ENCODE measurements around the gene SMPD3. TPM values are rescaled to one million over a fixed set of nuclear protein-coding genes. Genes with fewer than 3 reads are reported as not detected.
A peak's percentile ranks its signal among the peaks of the same experiment; 100 is the strongest.

Gene SMPD3
- total and polyA plus RNA-seq, 12 donors: 0.03 to 1.2 (median 0.22) TPM; not detected in 1

DNA sequence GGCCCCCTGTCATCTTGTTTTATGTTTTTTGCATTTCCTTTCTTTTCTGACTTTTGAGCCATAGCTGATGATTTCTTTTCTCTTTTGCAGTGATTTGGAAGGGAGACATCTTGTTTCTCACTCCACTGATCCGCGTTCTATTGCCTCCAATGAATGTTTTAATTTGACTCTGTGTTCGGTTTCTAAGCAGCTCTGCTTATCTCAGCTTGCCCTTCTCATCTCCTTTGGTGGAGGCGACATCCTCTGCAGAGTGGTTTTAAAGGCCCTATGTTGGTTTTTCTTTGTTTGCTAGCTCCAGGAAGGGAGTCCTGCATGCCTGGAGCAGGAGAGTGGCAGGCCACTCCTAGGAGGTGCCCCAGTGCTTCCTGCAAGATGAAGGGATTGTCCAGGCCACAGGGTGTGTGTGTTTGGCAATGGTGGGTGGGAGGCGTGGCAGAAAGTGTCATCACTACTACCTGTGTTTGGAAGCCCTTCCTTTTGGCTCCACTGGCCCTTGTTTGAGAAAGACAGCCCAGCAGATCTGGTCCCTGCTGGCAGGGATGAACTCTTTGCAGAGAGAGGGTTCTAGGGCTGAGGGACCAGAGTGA, 13.6 kb downstream of the SMPD3 start:
- intact Hi-C loops (cut with DNase I): no loop called here
- DNase-seq (no peak), ATAC-seq (no peak)
- Histone ChIP-seq H3K36me3 (no peaks in the 10 kb centered on the region), H3K4me3 (no peak overlapping the region), H3K4me1 (no peaks in the 10 kb centered on the region), H3K9me3 (peaks cover 0 to 7% (median 0%) of the 10 kb centered on the region in 11 donors), H3K27me3 (peaks cover 0 to 16% (median 6%) of the 10 kb centered on the region in 7 donors), H3K27ac (no peak overlapping the region)
- 38 to 52% methylated on average over 5 of the region's 5 CpGs for WGBS, 2 donors
- TF ChIP-seq, protein P1, sequence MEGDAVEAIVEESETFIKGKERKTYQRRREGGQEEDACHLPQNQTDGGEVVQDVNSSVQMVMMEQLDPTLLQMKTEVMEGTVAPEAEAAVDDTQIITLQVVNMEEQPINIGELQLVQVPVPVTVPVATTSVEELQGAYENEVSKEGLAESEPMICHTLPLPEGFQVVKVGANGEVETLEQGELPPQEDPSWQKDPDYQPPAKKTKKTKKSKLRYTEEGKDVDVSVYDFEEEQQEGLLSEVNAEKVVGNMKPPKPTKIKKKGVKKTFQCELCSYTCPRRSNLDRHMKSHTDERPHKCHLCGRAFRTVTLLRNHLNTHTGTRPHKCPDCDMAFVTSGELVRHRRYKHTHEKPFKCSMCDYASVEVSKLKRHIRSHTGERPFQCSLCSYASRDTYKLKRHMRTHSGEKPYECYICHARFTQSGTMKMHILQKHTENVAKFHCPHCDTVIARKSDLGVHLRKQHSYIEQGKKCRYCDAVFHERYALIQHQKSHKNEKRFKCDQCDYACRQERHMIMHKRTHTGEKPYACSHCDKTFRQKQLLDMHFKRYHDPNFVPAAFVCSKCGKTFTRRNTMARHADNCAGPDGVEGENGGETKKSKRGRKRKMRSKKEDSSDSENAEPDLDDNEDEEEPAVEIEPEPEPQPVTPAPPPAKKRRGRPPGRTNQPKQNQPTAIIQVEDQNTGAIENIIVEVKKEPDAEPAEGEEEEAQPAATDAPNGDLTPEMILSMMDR (IDR thresholded peaks at IDR 0.05): no peak

DNA sequence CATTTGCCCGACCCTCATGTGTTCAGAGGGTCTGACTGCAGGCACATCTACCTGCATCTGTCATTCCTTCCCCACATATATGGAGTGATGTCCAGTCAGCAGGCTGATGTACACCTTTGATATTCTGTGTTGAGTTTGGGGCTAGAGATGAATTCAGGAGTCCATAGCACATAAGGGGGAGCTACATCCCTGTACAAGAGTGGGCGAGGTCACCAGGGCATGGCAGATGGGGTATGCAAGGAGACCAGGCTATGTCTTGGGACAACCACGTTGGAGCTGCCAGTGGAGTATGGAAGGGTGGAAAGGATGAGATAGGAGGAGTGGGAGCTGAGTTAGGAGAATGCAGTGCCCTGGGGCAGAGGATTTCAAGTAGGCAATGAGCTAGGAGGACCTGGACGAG, 15.0 kb downstream of the SMPD3 start:
- no peaks in the 10 kb centered on the region for H3K36me3 ChIP-seq
- peaks cover 0 to 8% (median 3%) of the 10 kb centered on the region in 7 donors for H3K27me3 ChIP-seq
- TF ChIP-seq, protein P1 (IDR thresholded peaks at IDR 0.05): no peak
- no peaks in the 10 kb centered on the region for H3K4me1 ChIP-seq
- no peak overlapping the region for H3K4me3 ChIP-seq
- intact Hi-C loops (cut with DNase I): no loop called here
- no peak for DNase-seq
- H3K9me3 ChIP-seq: peaks cover 0 to 7% (median 0%) of the 10 kb centered on the region in 11 donors
- no peak for ATAC-seq
- H3K27ac ChIP-seq: no peak overlapping the region
- 84 to 88% methylated on average over 4 of the region's 4 CpGs for whole genome bisulfite sequencing, 2 donors

DNA sequence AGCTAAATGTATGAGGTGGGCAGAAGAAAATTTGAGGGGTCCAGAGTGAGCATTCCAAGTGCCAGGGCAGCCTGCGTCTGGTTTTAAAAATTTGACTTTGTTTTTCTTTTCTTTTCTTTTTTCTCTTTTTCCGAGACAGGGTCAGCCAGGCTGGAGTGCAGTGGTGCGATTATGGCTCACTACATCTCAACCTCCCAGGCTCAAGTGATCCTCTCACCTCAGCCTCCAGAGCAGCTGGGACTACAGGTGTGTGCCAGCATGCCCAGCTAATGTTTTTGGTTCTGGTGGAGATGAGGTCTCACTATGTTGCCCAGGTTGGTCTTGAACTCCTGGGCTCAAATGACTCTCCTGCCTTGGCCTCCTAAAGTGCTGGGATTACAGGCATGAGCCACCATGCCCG, 15.6 kb downstream of the SMPD3 start:
- WGBS, 2 donors: 91 to 95% methylated on average over 4 of the region's 4 CpGs
- TF ChIP-seq, protein P1 (IDR thresholded peaks at IDR 0.05): no peak
- Histone ChIP-seq H3K9me3 (peaks cover 0 to 7% (median 0%) of the 10 kb centered on the region in 11 donors), H3K4me1 (no peaks in the 10 kb centered on the region), H3K4me3 (no peak overlapping the region), H3K27ac (no peak overlapping the region), H3K36me3 (no peaks in the 10 kb centered on the region), H3K27me3 (peaks cover 0 to 1% (median 0%) of the 10 kb centered on the region in 7 donors)
- no peak for ATAC-seq
- no peak for DNase-seq
- intact Hi-C loops (cut with DNase I): no loop called here

DNA sequence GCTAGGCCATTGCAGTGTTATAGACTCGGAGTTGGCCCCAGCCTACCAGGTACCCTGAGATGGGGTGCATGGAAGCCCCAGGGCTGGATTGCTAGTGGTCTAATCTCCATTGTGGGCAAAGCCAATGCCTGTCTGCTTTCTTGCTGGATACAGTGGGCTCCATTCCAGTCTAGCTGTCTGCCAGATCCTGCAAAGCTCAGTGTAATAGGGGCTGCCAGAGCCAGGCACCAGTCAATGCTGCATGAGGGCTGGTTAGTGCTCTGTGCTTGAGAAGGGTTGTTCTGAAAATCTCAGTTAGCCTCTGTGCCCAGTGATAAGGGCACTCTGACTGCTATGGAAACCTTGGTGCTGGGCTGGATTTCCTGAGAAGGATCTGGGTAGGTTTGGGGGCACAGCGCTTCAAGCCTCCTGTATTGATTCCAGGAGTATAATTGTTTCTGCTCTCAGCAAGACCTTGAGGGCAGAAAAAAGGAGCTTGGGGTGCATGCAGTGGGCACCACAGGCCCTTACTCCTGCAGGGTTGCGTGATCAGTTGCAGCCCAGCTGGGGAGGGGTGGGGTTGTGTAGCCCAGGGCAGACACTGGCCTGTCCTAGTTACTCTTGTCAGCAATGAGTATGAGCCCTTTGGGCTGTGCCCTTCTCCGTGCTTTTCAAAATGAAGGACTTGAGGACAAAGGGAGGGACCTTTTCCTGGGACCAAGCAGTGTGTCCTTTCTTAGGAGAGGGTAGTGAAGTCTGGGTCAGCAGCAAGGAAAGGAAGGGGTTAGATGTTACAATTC, 19.0 kb downstream of the SMPD3 start:
- 69 to 72% methylated on average over 4 of the region's 4 CpGs for WGBS, 2 donors
- H3K27ac ChIP-seq: no peak overlapping the region
- H3K4me1 ChIP-seq: peaks cover 0 to 4% (median 0%) of the 10 kb centered on the region in 9 donors
- DNase-seq (no peak), ATAC-seq (peak in 5 of 8 donors; percentile 22 to 67 (median 30))
- TF ChIP-seq, protein P1 (IDR thresholded peaks at IDR 0.05): no peak
- H3K27me3 ChIP-seq: no peaks in the 10 kb centered on the region
- no peaks in the 10 kb centered on the region for H3K9me3 ChIP-seq
- no peaks in the 10 kb centered on the region for H3K36me3 ChIP-seq
- intact Hi-C loops (cut with DNase I): no loop called here
- H3K4me3 ChIP-seq: no peak overlapping the region
